DOHH2 (cell line): ENCODE data around the gene RPRD1A.

Source experiments
- H3F3A ChIP-seq: fragments of 200-600 bp; sonication (generic), shearing (Covaris generic); 2 replicates; pipeline ENCODE4 v1.6.0; 2016; ENCODE audit warnings: antibody characterized with exemption, mild to moderate bottlenecking; ENCODE audit not compliant: control insufficient read depth, insufficient read depth
- H3K27ac ChIP-seq: fragments of 200-600 bp; sonication (generic); 2 replicates; pipeline ENCODE4 v1.5.1; 2014; ENCODE audit warnings: low read depth, mild to moderate bottlenecking, low read length, moderate library complexity
- H3K27me3 ChIP-seq: fragments of 200-600 bp; sonication (generic); 2 replicates; pipeline ENCODE4 v1.6.1; 2014; ENCODE audit warnings: mild to moderate bottlenecking, low read length, mixed read lengths; ENCODE audit not compliant: control insufficient read depth
- H3K36me3 ChIP-seq: fragments of 200-600 bp; sonication (generic); 2 replicates; pipeline ENCODE4 v1.6.1; 2014; ENCODE audit warnings: mild to moderate bottlenecking, low read length, moderate library complexity, mixed read lengths; ENCODE audit not compliant: control insufficient read depth
- H3K4me1 ChIP-seq: fragments of 200-600 bp; sonication (generic); 2 replicates; pipeline ENCODE4 v1.6.1; 2014; ENCODE audit warnings: mild to moderate bottlenecking, low read length, mixed read lengths; ENCODE audit not compliant: control insufficient read depth
- H3K4me2 ChIP-seq: fragments of 200-600 bp; sonication (generic); 2 replicates; pipeline ENCODE4 v1.6.0; 2014; ENCODE audit warnings: mild to moderate bottlenecking, low read length, moderate library complexity
- H3K4me3 ChIP-seq: fragments of 200-600 bp; sonication (generic); 2 replicates; pipeline ENCODE4 v1.5.1; 2014; ENCODE audit warnings: mild to moderate bottlenecking, low read length, mixed read lengths
- H3K79me2 ChIP-seq: fragments of 200-600 bp; sonication (generic); 2 replicates; pipeline ENCODE4 v1.6.1; 2014; ENCODE audit warnings: mild to moderate bottlenecking, low read length, mixed read lengths; ENCODE audit not compliant: control insufficient read depth
- H3K9me2 ChIP-seq: fragments of 200-600 bp; sonication (generic); replicated peaks from 2 replicates; pipeline ENCODE4 v1.6.1; 2014; ENCODE audit warnings: mild to moderate bottlenecking, low read length, mixed read lengths; ENCODE audit not compliant: control insufficient read depth
- H3K9me3 ChIP-seq: fragments of 200-600 bp; sonication (generic); 2 replicates; pipeline ENCODE4 v1.6.1; 2014; ENCODE audit warnings: antibody characterized with exemption, low read length, mixed read lengths; ENCODE audit not compliant: control insufficient read depth, insufficient read depth
- H4K20me1 ChIP-seq: fragments of 200-600 bp; sonication (generic); 2 replicates; pipeline ENCODE4 v1.6.0; 2014; ENCODE audit warnings: low read depth, mild to moderate bottlenecking, antibody characterized with exemption, low read length, moderate library complexity; ENCODE audit not compliant: control insufficient read depth, insufficient read depth
- EZH2phosphoT487 ChIP-seq: fragments of 200-600 bp; sonication (generic); IDR thresholded peaks from 2 replicates; pipeline ENCODE4 v1.6.1; 2017; ENCODE audit warnings: borderline replicate concordance, mild to moderate bottlenecking, antibody characterized with exemption, low read length, moderate library complexity, mixed read lengths
- TF ChIP-seq, protein P1 (sequence below): fragments of 200-600 bp; sonication (generic); IDR thresholded peaks from one replicate; pipeline ENCODE4 v1.5.1; 2014; ENCODE audit warnings: antibody characterized with exemption, mild to moderate bottlenecking, low read depth, low read length; ENCODE audit not compliant: poor library complexity, severe bottlenecking

The RPRD1A gene

DNA sequence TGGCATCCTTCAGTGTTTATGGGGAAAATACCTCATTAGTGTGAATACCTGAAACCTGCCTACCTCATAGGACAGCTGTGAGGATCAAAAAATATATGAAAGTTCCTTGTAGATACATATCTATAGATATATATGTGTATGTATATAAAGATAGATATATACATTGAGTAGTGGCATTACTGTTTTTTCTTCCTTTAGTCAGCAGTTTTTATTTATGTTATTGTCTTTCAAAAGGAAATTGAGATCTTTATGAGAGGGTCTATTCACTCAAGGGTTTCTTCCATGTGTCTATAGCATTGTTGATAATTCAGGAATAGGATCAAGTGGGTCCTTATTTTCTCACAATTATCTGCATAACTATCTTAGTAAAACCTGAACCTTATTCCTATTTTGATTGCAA is 88.2 kb downstream of the RPRD1A start:
- no peak for TF ChIP-seq EZH2phosphoT487
- TF ChIP-seq, protein P1, sequence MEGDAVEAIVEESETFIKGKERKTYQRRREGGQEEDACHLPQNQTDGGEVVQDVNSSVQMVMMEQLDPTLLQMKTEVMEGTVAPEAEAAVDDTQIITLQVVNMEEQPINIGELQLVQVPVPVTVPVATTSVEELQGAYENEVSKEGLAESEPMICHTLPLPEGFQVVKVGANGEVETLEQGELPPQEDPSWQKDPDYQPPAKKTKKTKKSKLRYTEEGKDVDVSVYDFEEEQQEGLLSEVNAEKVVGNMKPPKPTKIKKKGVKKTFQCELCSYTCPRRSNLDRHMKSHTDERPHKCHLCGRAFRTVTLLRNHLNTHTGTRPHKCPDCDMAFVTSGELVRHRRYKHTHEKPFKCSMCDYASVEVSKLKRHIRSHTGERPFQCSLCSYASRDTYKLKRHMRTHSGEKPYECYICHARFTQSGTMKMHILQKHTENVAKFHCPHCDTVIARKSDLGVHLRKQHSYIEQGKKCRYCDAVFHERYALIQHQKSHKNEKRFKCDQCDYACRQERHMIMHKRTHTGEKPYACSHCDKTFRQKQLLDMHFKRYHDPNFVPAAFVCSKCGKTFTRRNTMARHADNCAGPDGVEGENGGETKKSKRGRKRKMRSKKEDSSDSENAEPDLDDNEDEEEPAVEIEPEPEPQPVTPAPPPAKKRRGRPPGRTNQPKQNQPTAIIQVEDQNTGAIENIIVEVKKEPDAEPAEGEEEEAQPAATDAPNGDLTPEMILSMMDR = no peak

DNA sequence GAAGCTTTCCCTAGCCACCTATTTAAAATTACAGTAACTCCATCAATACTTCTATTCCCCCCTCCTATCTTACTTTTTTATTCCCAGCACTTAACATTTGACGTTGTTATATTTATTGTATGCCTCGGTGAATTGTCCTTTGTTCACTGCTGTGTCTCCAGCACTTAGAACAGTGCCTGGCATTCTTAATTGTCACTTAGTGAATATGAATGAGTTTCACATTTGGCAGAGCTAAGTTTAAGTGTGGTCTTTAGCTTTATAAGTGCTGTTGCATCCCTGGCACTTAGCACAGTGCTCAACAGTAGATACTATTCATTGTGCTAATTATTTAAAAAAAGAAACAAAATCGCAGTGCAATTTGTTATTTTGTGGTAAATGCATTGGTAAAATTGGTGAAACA is 93.2 kb downstream of the RPRD1A start:
- peak overlapping the region; percentile 97 for H3K4me2 ChIP-seq
- H3K4me3 ChIP-seq = peak overlapping the region; percentile 89; the same call in 1 of the 2 replicates
- no peaks in the 10 kb centered on the region for H3K27me3 ChIP-seq
- no peaks in the 10 kb centered on the region for H3K9me3 ChIP-seq
- peaks cover 28% of the 10 kb centered on the region for H3K79me2 ChIP-seq
- no peaks in the 10 kb centered on the region for H3K9me2 ChIP-seq
- TF ChIP-seq, protein P1 = no peak
- no peak for TF ChIP-seq EZH2phosphoT487
- H3K36me3 ChIP-seq = peaks cover 58% of the 10 kb centered on the region
- H3K4me1 ChIP-seq = peaks cover 24% of the 10 kb centered on the region
- H3F3A ChIP-seq = no peaks in the 10 kb centered on the region
- H4K20me1 ChIP-seq = no peaks in the 10 kb centered on the region
- no peak overlapping the region for H3K27ac ChIP-seq

More for the DNA sequence above, 88.2 kb downstream of the RPRD1A start:
- Histone ChIP-seq H3K27me3 (no peaks in the 10 kb centered on the region), H3K9me3 (no peaks in the 10 kb centered on the region), H3K9me2 (no peaks in the 10 kb centered on the region), H3K79me2 (peaks cover 4% of the 10 kb centered on the region), H4K20me1 (no peaks in the 10 kb centered on the region), H3K4me3 (no peak overlapping the region), H3K27ac (no peak overlapping the region), H3K4me1 (peaks cover 3% of the 10 kb centered on the region), H3K36me3 (peaks cover 71% of the 10 kb centered on the region), H3F3A (peaks cover 5% of the 10 kb centered on the region; the same call in 1 of the 2 replicates), H3K4me2 (no peak overlapping the region)

DNA sequence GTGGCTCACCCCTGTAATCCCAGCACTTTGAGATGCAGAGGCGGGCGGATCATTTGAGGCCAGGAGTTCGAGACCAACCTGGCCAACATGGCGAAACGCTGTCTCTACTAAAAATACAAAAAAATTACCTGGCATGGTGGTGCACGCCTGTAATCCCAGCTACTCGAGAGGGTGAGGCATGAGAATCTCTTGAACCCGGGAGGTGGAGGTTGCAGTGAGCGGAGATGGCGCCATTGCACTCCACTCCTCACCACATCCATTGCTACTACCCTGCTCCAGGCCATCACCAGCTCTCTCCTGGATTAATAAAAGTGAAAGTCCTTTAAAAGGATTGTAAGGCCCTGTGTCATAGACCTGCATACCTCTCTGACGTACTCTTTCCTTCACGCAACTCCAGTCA is 93.7 kb downstream of the RPRD1A start:
- H3F3A ChIP-seq = no peaks in the 10 kb centered on the region
- peak overlapping the region; percentile 89 for H3K4me3 ChIP-seq
- H3K27me3 ChIP-seq = no peaks in the 10 kb centered on the region
- no peak for TF ChIP-seq EZH2phosphoT487
- TF ChIP-seq, protein P1 = no peak
- peaks cover 28% of the 10 kb centered on the region for H3K79me2 ChIP-seq
- H3K4me1 ChIP-seq = peaks cover 24% of the 10 kb centered on the region
- peak overlapping the region; percentile 97 for H3K4me2 ChIP-seq
- no peaks in the 10 kb centered on the region for H3K9me3 ChIP-seq
- no peaks in the 10 kb centered on the region for H4K20me1 ChIP-seq
- H3K36me3 ChIP-seq = peaks cover 53% of the 10 kb centered on the region
- no peak overlapping the region for H3K27ac ChIP-seq
- H3K9me2 ChIP-seq = no peaks in the 10 kb centered on the region
